GM18502 (cell line): ENCODE measurements around the gene TMEM200C.

Experiments
- ATAC-seq: cut with Tn5 transposase; IDR thresholded peaks from one replicate; pipeline ENCODE4 v1.9.1; 2021; ENCODE audit warnings: mild to moderate bottlenecking; ENCODE audit not compliant: unreplicated experiment, poor library complexity

Gene TMEM200C

DNA sequence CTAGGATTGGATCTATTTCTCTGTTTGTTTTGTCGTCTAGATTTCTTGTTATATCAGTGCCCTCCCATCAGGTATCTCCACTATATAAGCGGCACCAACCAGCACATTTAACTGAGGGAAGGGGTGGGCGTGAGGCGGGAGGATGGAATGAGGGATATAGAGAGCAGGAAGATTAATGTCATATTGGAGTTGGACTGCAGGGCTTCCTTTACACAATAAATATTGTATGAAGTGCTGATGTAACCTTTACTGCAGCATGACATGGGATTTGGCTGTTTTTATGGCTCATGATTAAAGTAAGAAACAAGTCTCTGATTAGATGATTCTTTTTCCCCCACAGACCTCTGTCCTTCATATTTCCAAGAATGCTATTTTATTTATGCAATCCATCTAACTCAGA is 54.8 kb downstream of the TMEM200C start:
- no peak for ATAC-seq

DNA sequence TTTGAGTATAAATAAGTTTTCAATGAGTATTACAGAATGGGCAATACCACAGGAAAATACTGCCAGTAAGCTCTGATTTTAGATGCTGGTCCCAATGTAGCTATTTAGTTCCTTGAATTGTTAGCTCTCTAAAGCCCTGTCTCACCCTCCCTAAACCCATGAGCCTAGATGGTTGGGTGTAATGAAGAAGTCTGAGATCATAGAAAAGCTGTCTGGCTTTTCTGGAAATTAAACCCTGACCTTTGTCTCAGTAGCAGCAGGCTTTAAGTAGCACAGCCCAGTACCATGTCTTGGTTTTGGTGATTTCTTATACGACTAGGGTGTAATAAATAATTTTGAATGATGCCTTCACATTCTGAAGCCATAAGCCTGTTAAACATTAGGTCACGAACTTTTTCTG is 55.3 kb downstream of the TMEM200C start:
- no peak for ATAC-seq

DNA sequence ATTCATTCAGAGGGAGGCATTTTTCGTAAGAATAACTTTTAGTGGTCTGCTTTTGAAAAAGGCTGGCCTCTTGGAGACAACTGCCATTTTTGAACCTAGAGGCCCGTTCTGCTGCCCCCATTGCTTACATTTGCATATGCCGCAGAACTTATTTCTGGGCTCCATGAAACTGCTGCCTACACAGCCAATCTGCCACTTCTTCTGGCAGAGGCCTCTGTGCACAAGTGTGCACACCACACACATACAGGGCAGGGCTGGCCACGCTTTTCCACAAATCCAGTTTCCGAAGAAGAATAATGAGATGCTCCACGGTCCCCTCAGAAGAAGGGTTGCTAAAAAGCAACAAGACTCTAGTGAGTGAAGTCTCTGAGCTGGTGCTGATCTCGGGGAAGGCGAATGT is 56.2 kb downstream of the TMEM200C start:
- no peak for ATAC-seq
